Duodenal mucosa (tissue), 2 donors: ENCODE data around the gene ZNF594.
"Not testable (repeated sequence)": the region's sequence is repeated elsewhere in the genome, so short reads cannot be mapped to it uniquely, and the experiment has no call there.

Source experiments
- H3K27ac ChIP-seq: one replicate; pipeline ENCODE4 v1.7.0; 2013; ENCODE audit warnings: low read depth, low read length
- H3K27me3 ChIP-seq, 2 donors: one replicate each; pipeline ENCODE4 v1.7.0; 2013; ENCODE audit warnings: low read length in 2 of 2, control low read depth in 1 of 2; ENCODE audit not compliant: insufficient read depth in 2 of 2, control insufficient read depth in 1 of 2
- H3K36me3 ChIP-seq, 2 donors: one replicate each; pipeline ENCODE4 v1.7.0; 2013; ENCODE audit warnings: low read length in 2 of 2, control low read depth in 1 of 2; ENCODE audit not compliant: insufficient read depth in 2 of 2, control insufficient read depth in 1 of 2
- H3K4me1 ChIP-seq, 2 donors: one replicate each; pipeline ENCODE4 v1.7.0; 2013; ENCODE audit warnings: low read length in 2 of 2, control low read depth in 1 of 2; ENCODE audit not compliant: insufficient read depth in 2 of 2, control insufficient read depth in 1 of 2
- H3K4me3 ChIP-seq, 2 donors: one replicate each; pipeline ENCODE4 v1.7.0; 2013; ENCODE audit warnings: low read length in 2 of 2, low read depth in 1 of 2
- H3K9ac ChIP-seq, 2 donors: one replicate each; pipeline ENCODE4 v1.7.0; 2013; ENCODE audit warnings: low read length in 2 of 2, low read depth in 1 of 2
- H3K9me3 ChIP-seq, 2 donors: one replicate each; pipeline ENCODE4 v1.7.0; 2013; ENCODE audit warnings: low read length in 2 of 2, control low read depth in 1 of 2; ENCODE audit not compliant: control insufficient read depth in 1 of 2

The ZNF594 gene

GRCh38 chr17:5225668-5226457 lies 34.2 kb upstream of the ZNF594 start:
- Histone ChIP-seq H3K4me1 (peaks cover 0 to 7% of the 10 kb centered on the region in 2 donors), H3K9me3 (no peaks in the 10 kb centered on the region), H3K9ac (no peak overlapping the region), H3K36me3 (peaks cover 0 to 5% of the 10 kb centered on the region in 2 donors), H3K27me3 (no peaks in the 10 kb centered on the region), H3K4me3 (no peak overlapping the region), H3K27ac (no peak overlapping the region)

- H3K9me3 ChIP-seq, H3K27me3 ChIP-seq, H3K4me3 ChIP-seq, H3K27ac ChIP-seq, H3K9ac ChIP-seq, H3K36me3 ChIP-seq, H3K4me1 ChIP-seq: not testable (repeated sequence)
Observed at GRCh38 chr17:5221912-5222311, 30.2 kb upstream of the ZNF594 start.

- H3K27ac ChIP-seq = no peak overlapping the region
Observed at GRCh38 chr17:5220074-5220473, 28.4 kb upstream of the ZNF594 start.

GRCh38 chr17:5219536-5219935 lies 27.9 kb upstream of the ZNF594 start:
- no peak overlapping the region for H3K27ac ChIP-seq
- H3K27me3 ChIP-seq = no peaks in the 10 kb centered on the region
- peaks cover 5% of the 10 kb centered on the region in 2 donors for H3K36me3 ChIP-seq
- peaks cover 0 to 7% of the 10 kb centered on the region in 2 donors for H3K4me1 ChIP-seq
- H3K9me3 ChIP-seq = no peaks in the 10 kb centered on the region
- H3K9ac ChIP-seq = no peak overlapping the region
- no peak overlapping the region for H3K4me3 ChIP-seq

More at GRCh38 chr17:5220074-5220473, 28.4 kb upstream of the ZNF594 start:
- H3K9ac ChIP-seq = no peak overlapping the region
- H3K4me1 ChIP-seq = peaks cover 0 to 7% of the 10 kb centered on the region in 2 donors
- H3K36me3 ChIP-seq = peaks cover 5% of the 10 kb centered on the region in 2 donors
- H3K9me3 ChIP-seq = no peaks in the 10 kb centered on the region
- no peak overlapping the region for H3K4me3 ChIP-seq
- no peaks in the 10 kb centered on the region for H3K27me3 ChIP-seq

- not testable (repeated sequence) for H3K9ac ChIP-seq, H3K27me3 ChIP-seq, H3K36me3 ChIP-seq, H3K9me3 ChIP-seq, H3K4me3 ChIP-seq, H3K27ac ChIP-seq, H3K4me1 ChIP-seq
Observed at GRCh38 chr17:5217562-5217961, 25.9 kb upstream of the ZNF594 start.

- no peaks in the 10 kb centered on the region for H3K4me1 ChIP-seq
- peaks cover 0 to 10% of the 10 kb centered on the region in 2 donors for H3K36me3 ChIP-seq
- no peak overlapping the region for H3K9ac ChIP-seq
- H3K9me3 ChIP-seq = no peaks in the 10 kb centered on the region
- no peak overlapping the region for H3K4me3 ChIP-seq
- no peak overlapping the region for H3K27ac ChIP-seq
- H3K27me3 ChIP-seq = no peaks in the 10 kb centered on the region
Observed at GRCh38 chr17:5211458-5211857, 19.8 kb upstream of the ZNF594 start.

- Histone ChIP-seq H3K4me1 (no peaks in the 10 kb centered on the region), H3K4me3 (no peak overlapping the region), H3K36me3 (peaks cover 0 to 10% of the 10 kb centered on the region in 2 donors), H3K9ac (no peak overlapping the region), H3K9me3 (no peaks in the 10 kb centered on the region), H3K27ac (no peak overlapping the region), H3K27me3 (no peaks in the 10 kb centered on the region)
Observed at GRCh38 chr17:5210614-5211252, 19.1 kb upstream of the ZNF594 start.

- H3K36me3 ChIP-seq = peaks cover 0 to 5% of the 10 kb centered on the region in 2 donors
- H3K4me1 ChIP-seq = no peaks in the 10 kb centered on the region
- H3K9me3 ChIP-seq = no peaks in the 10 kb centered on the region
- no peak overlapping the region for H3K4me3 ChIP-seq
- no peaks in the 10 kb centered on the region for H3K27me3 ChIP-seq
- H3K27ac ChIP-seq = no peak overlapping the region
- no peak overlapping the region for H3K9ac ChIP-seq
Observed at GRCh38 chr17:5210091-5210490, 18.4 kb upstream of the ZNF594 start.

GRCh38 chr17:5209396-5209795 lies 17.7 kb upstream of the ZNF594 start:
- no peak overlapping the region for H3K9ac ChIP-seq
- H3K36me3 ChIP-seq = peaks cover 0 to 5% of the 10 kb centered on the region in 2 donors
- no peak overlapping the region for H3K4me3 ChIP-seq

GRCh38 chr17:5203908-5204294 lies 12.2 kb upstream of the ZNF594 start:
- Histone ChIP-seq H3K4me3 (no peak overlapping the region), H3K27me3 (no peaks in the 10 kb centered on the region), H3K27ac (no peak overlapping the region), H3K36me3 (no peaks in the 10 kb centered on the region), H3K9ac (no peak overlapping the region), H3K4me1 (no peaks in the 10 kb centered on the region), H3K9me3 (no peaks in the 10 kb centered on the region)

More at GRCh38 chr17:5209396-5209795, 17.7 kb upstream of the ZNF594 start:
- no peak overlapping the region for H3K27ac ChIP-seq
- H3K4me1 ChIP-seq = no peaks in the 10 kb centered on the region
- H3K9me3 ChIP-seq = no peaks in the 10 kb centered on the region
- no peaks in the 10 kb centered on the region for H3K27me3 ChIP-seq
